B cell (primary cell): ENCODE data around the gene GGTLC2. TPM values are rescaled to one million over a fixed set of nuclear protein-coding genes. Genes with fewer than 3 reads are reported as not detected.
"Not testable (repeated sequence)": the region's sequence is repeated elsewhere in the genome, so short reads cannot be mapped to it uniquely, and the experiment has no call there.

Source experiments
- ATAC-seq: fragments of 200-7000 bp; cut with Tn5 transposase; one replicate; pipeline ENCODE4 v1.10.0; 2021; ENCODE audit warnings: low read depth, mild to moderate bottlenecking, moderate number of reproducible peaks, moderate library complexity
- CTCF ChIA-PET: fragments of 350-600 bp; sonication (Branson Sonifier 250); formaldehyde crosslinking; loops from one replicate; lab custom pipeline; 2021; ENCODE audit warnings: antibody characterized with exemption, inconsistent platforms; lab: Charles Lee
- POLR2A ChIA-PET: fragments of 350-600 bp; sonication (Branson Sonifier 250); formaldehyde crosslinking; loops from one replicate; lab custom pipeline; 2021; ENCODE audit warnings: antibody characterized with exemption; lab: Charles Lee
- DNase-seq: peaks from one replicate; pipeline ENCODE4 v3.0.0; 2013
- H2AFZ ChIP-seq: 2 replicates; pipeline ENCODE4 v1.6.1; 2012; ENCODE audit warnings: mild to moderate bottlenecking, low read depth, low read length; ENCODE audit not compliant: insufficient read depth, poor library complexity, severe bottlenecking
- H3K27ac ChIP-seq, 2 donors: 1 replicate in 1 of 2; 2 replicates in 1 of 2; pipeline ENCODE4 v1.5.1; 2012 to 2013; ENCODE audit warnings: low read length in 2 of 2, mild to moderate bottlenecking in 2 of 2, moderate library complexity in 1 of 2
- H3K27me3 ChIP-seq, 4 experiments: fragments of 200-600 bp in 1 of 4; sonication (generic) in 1 of 4; replicated peaks in 1 of 4; 1 replicate in 2 of 4; 2 replicates in 2 of 4; pipeline versions ENCODE4 v1.6.1 to v1.7.0; 2013 to 2016; ENCODE audit warnings: low read length in 3 of 4, mild to moderate bottlenecking in 2 of 4, mixed read lengths in 1 of 4, moderate library complexity in 1 of 4; ENCODE audit not compliant: insufficient read depth in 4 of 4, control insufficient read depth in 3 of 4; ENCODE audit errors: control extremely low read depth in 1 of 4
- H3K36me3 ChIP-seq, 2 experiments: replicated peaks in 1 of 2; 1 replicate in 1 of 2; 2 replicates in 1 of 2; pipeline versions ENCODE4 v1.6.1 to v1.7.1; 2013; ENCODE audit warnings: low read length in 1 of 2; ENCODE audit not compliant: insufficient read depth in 2 of 2, control insufficient read depth in 1 of 2; ENCODE audit errors: control extremely low read depth in 1 of 2, extremely low read depth in 1 of 2
- H3K4me1 ChIP-seq, 2 donors: fragments of 200-600 bp in 1 of 2; sonication (generic) in 1 of 2; 1 replicate in 1 of 2; 2 replicates in 1 of 2; pipeline versions ENCODE4 v1.5.1 to v1.6.1; 2013 to 2017; ENCODE audit warnings: low read length in 2 of 2; ENCODE audit not compliant: control insufficient read depth in 2 of 2, insufficient read depth in 2 of 2
- H3K4me2 ChIP-seq: replicated peaks from 2 replicates; pipeline ENCODE3; 2012; ENCODE audit warnings: mild to moderate bottlenecking, low read depth, low read length; ENCODE audit not compliant: poor library complexity, severe bottlenecking
- H3K4me3 ChIP-seq, 5 experiments: fragments of 200-600 bp in 1 of 5; sonication (generic) in 1 of 5; 1 replicate in 3 of 5; 2 replicates in 2 of 5; pipeline versions ENCODE4 v1.5.1 to v1.7.0; 2011 to 2016; ENCODE audit warnings: low read length in 4 of 5, mild to moderate bottlenecking in 4 of 5, low read depth in 2 of 5, control low read depth in 1 of 5, moderate library complexity in 1 of 5; ENCODE audit not compliant: insufficient read depth in 1 of 5; ENCODE audit errors: control extremely low read depth in 1 of 5, extremely low read depth in 1 of 5
- H3K79me2 ChIP-seq: fragments of 200-600 bp; sonication (generic); one replicate; pipeline ENCODE4 v1.6.0; 2016; ENCODE audit warnings: low read length; ENCODE audit not compliant: control insufficient read depth, insufficient read depth
- H3K9ac ChIP-seq: fragments of 200-600 bp; sonication (generic); 2 replicates; pipeline ENCODE4 v1.6.1; 2017; ENCODE audit warnings: mild to moderate bottlenecking, low read length, moderate library complexity
- H3K9me3 ChIP-seq, 3 donors: one replicate each; pipeline versions ENCODE4 v1.6.1 to v1.7.1; 2013; ENCODE audit warnings: low read length in 2 of 3; ENCODE audit not compliant: control insufficient read depth in 2 of 3, insufficient read depth in 1 of 3; ENCODE audit errors: control extremely low read depth in 1 of 3
- H4K20me1 ChIP-seq: 2 replicates; pipeline ENCODE4 v1.6.0; 2012; ENCODE audit warnings: mild to moderate bottlenecking, low read length; ENCODE audit not compliant: insufficient read depth, control insufficient read depth, poor library complexity, severe bottlenecking
- H3K27ac Mint-ChIP-seq: one replicate; pipeline ENCODE4 v1.8.0; 2021; ENCODE audit warnings: mixed read lengths
- H3K27me3 Mint-ChIP-seq: one replicate; pipeline ENCODE4 v1.8.0; 2021; ENCODE audit warnings: mixed read lengths
- H3K4me1 Mint-ChIP-seq: one replicate; pipeline ENCODE4 v1.8.0; 2021; ENCODE audit warnings: mixed read lengths
- H3K4me3 Mint-ChIP-seq: one replicate; pipeline ENCODE4 v1.8.0; 2021; ENCODE audit warnings: mixed read lengths
- H3K9me3 Mint-ChIP-seq: one replicate; pipeline ENCODE4 v1.8.0; 2022; ENCODE audit warnings: mixed read lengths; ENCODE audit not compliant: insufficient read depth
- EZH2 ChIP-seq: IDR thresholded peaks from 2 replicates; pipeline ENCODE4 v1.6.1; 2012; ENCODE audit warnings: borderline replicate concordance, low read depth, mild to moderate bottlenecking, moderate library complexity, low read length; ENCODE audit not compliant: insufficient read depth, poor library complexity, severe bottlenecking
- WGBS: methylation state at CpG from one replicate; pipeline ENCODE4 v1.1.5; 2013; ENCODE audit warnings: missing lambda C conversion rate; ENCODE audit not compliant: insufficient coverage; 5-methylcytosine and 5-hydroxymethylcytosine counted together
- intact Hi-C: fragments of 100-400 bp; cut with micrococcal nuclease; formaldehyde crosslinking; loops from one replicate; pipeline ENCODE4 v1.10.0; 2022
- polyA minus RNA-seq: library from RNA; depleted of rRNA, polyadenylated mRNA; stranded (reverse); fragments of >200 nt; gene quantifications from 2 replicates; pipeline ENCODE4 v1.2.3, GENCODE V29; 2012
- polyA plus RNA-seq: library from polyadenylated mRNA; depleted of rRNA; stranded (reverse); fragments of >200 nt; gene quantifications from 2 replicates; pipeline ENCODE4 v1.2.3, GENCODE V29; 2012
- total RNA-seq, 2 donors: library from RNA; stranded (reverse); fragments of 120-200 nt in 1 of 2; gene quantifications; 1 replicate in 1 of 2; 2 replicates in 1 of 2; pipeline versions ENCODE4 v1.2.3 to v1.2.4, GENCODE V29; 2013 to 2022
- TF ChIP-seq, protein P1 (sequence below): fragments of 200-600 bp; IDR thresholded peaks from one replicate; pipeline ENCODE4 v1.8.0; 2022; ENCODE audit warnings: antibody characterized with exemption, mild to moderate bottlenecking

The GGTLC2 gene
- total RNA-seq = not detected in 2 replicates
- not detected for total RNA-seq (2013)
- polyA plus RNA-seq = not detected in 2 replicates
- polyA minus RNA-seq = not detected in 2 replicates

DNA sequence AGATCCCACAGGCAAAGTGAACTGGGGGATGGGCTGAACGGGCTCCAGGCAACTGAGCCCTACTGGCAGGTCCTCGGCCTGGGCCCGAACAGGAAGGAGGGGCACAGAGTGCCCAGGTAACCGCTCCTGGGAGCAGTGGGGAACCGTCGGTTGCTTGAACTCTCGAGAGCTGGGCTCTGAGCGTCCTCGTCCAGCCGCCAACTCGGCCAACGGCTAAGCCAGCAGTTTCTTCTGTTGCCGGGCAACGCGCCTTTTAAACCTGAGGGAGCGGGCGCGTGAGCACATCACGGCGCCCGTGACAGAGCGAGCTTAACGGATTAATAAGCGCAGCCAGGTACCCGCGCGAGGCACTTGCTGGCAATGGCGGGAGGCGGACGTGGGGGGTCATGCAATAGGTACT, at the start of gene GGTLC2:
GGTLC2 (plus strand) TSS at position 301 of the 400 bp plus-strand sequence. CDS start 1,732 bp downstream, outside the sequence.
- H3K4me1 Mint-ChIP-seq, H3K9me3 Mint-ChIP-seq, H2AFZ ChIP-seq, H3K4me3 Mint-ChIP-seq, DNase-seq, H4K20me1 ChIP-seq, H3K79me2 ChIP-seq, CTCF ChIA-PET, H3K9me3 ChIP-seq, H3K27me3 ChIP-seq, H3K9ac ChIP-seq, H3K4me3 ChIP-seq, POLR2A ChIA-PET, H3K27ac ChIP-seq, H3K36me3 ChIP-seq, H3K27me3 Mint-ChIP-seq, H3K4me1 ChIP-seq, ATAC-seq, intact Hi-C loops, H3K4me2 ChIP-seq, H3K27ac Mint-ChIP-seq: not testable (repeated sequence)
- WGBS = no CpG with 5 or more reads among the region's 30 CpGs

DNA sequence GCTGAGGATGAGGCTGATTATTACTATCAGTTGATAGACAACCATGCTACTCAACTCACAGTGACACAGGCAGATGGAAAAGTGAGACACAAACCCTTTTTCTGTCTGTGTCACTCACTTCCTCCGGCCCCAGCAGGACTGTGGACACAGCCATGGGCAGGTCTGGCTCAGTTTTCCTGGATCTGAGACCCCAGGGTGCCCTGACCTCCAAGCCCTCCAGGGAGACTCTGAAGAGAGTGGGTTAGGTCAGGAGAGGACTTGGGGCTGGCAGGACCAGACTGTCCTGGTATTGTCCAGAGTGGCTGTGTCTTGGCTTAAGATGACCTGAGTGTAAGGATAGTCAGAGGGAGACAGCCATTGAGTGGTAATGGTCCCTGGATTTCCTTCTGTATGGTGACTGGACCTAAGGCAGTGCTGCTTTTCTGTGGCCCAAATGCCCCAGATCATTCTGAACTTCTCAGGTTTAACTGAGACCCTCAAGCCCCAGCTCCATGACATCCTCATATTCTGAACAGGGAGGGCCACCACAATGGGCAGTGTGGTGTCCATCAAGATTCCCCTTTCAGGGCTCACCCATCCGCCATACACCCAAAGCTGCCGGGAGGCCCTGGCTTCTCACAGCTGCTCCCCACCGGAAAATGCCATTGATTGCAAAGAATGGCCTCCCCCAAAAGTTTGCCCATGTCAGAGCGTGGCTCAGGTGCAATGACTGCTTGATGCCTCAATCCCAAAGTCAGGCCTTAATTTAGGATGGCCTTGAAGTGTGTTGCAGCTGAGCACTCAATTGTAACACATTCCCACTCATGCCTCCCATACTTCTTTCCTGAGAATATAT, 49.2 kb upstream of the GGTLC2 start:
- no peak for TF ChIP-seq EZH2
- TF ChIP-seq, protein P1, sequence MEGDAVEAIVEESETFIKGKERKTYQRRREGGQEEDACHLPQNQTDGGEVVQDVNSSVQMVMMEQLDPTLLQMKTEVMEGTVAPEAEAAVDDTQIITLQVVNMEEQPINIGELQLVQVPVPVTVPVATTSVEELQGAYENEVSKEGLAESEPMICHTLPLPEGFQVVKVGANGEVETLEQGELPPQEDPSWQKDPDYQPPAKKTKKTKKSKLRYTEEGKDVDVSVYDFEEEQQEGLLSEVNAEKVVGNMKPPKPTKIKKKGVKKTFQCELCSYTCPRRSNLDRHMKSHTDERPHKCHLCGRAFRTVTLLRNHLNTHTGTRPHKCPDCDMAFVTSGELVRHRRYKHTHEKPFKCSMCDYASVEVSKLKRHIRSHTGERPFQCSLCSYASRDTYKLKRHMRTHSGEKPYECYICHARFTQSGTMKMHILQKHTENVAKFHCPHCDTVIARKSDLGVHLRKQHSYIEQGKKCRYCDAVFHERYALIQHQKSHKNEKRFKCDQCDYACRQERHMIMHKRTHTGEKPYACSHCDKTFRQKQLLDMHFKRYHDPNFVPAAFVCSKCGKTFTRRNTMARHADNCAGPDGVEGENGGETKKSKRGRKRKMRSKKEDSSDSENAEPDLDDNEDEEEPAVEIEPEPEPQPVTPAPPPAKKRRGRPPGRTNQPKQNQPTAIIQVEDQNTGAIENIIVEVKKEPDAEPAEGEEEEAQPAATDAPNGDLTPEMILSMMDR = no peak
- ChIA-PET POLR2A (no interaction called here), CTCF (interaction anchor here (1.3 to 1.6 kb wide), 3 partner anchors 8 to 356 kb away, joined by 3 to 6 read pairs (median 6); no protein-coding TSS in a partner anchor)
- intact Hi-C loops = no loop called here
- no peak overlapping the region for H3K9ac ChIP-seq
- DNase-seq (no peak), ATAC-seq (no peak)
- H3K4me3 Mint-ChIP-seq = no peak overlapping the region
- no peaks in the 10 kb centered on the region for H3K36me3 ChIP-seq
- no peaks in the 10 kb centered on the region for H3K27me3 ChIP-seq
- peaks cover 12 to 13% of the 10 kb centered on the region in 2 donors for H3K4me1 ChIP-seq
- H2AFZ ChIP-seq = no peak overlapping the region
- H3K27ac Mint-ChIP-seq = no peak overlapping the region
- 70% methylated on average over 2 of the region's 5 CpGs for WGBS
- no peaks in the 10 kb centered on the region for H4K20me1 ChIP-seq
- H3K4me2 ChIP-seq = no peak overlapping the region
- H3K4me3 ChIP-seq = no peak overlapping the region
- H3K27me3 Mint-ChIP-seq = no peaks in the 10 kb centered on the region
- no peaks in the 10 kb centered on the region for H3K79me2 ChIP-seq
- peaks cover 31% of the 10 kb centered on the region for H3K4me1 Mint-ChIP-seq
- peaks cover 0 to 8% (median 0%) of the 10 kb centered on the region in 3 donors for H3K9me3 ChIP-seq
- no peak overlapping the region for H3K27ac ChIP-seq
- no peaks in the 10 kb centered on the region for H3K9me3 Mint-ChIP-seq
